HepG2 (cell line): Measurements from ENCODE around the gene PLG. TPM values are rescaled to one million over a fixed set of nuclear protein-coding genes. Genes with fewer than 3 reads are reported as not detected.

ENCODE experiments used
- ELF1 ChIP-seq: sonication (generic); formaldehyde crosslinking; IDR thresholded peaks from 2 replicates; pipeline ENCODE4 v1.4.0; 2020; ENCODE audit warnings: missing genetic modification reagents
- ESRRA ChIP-seq: sonication (generic); formaldehyde crosslinking; IDR thresholded peaks from 2 replicates; pipeline ENCODE4 v1.5.1; 2020; ENCODE audit warnings: mild to moderate bottlenecking, low read depth, missing genetic modification reagents
- FOXJ3 ChIP-seq: sonication (generic); formaldehyde crosslinking; IDR thresholded peaks from 2 replicates; pipeline ENCODE4 v1.4.0; 2020; ENCODE audit warnings: missing genetic modification reagents, mild to moderate bottlenecking, borderline replicate concordance
- MIXL1 ChIP-seq: IDR thresholded peaks from 2 replicates; pipeline ENCODE4 v1.6.1; 2016
- NFIC ChIP-seq: IDR thresholded peaks from 2 replicates; pipeline ENCODE4 v1.6.1; 2012; ENCODE audit warnings: mild to moderate bottlenecking, low read length, inconsistent platforms
- NR2F2 ChIP-seq: IDR thresholded peaks from 2 replicates; pipeline ENCODE4 v1.6.1; 2012; ENCODE audit warnings: low read depth, inconsistent platforms, borderline replicate concordance
- NR2F6 ChIP-seq, 2 experiments: IDR thresholded peaks; 2 replicates each; pipeline ENCODE4 v1.6.1; 2016; ENCODE audit warnings: antibody characterized with exemption in 1 of 2, mild to moderate bottlenecking in 1 of 2
- SOX13 ChIP-seq, 3 experiments: fragments of 450-650 bp in 1 of 3; sonication (generic) in 1 of 3; formaldehyde crosslinking in 1 of 3; IDR thresholded peaks in 2 of 3; conservative IDR thresholded peaks in 1 of 3; 2 replicates each; pipeline versions ENCODE4 v1.5.0 to v1.6.1; 2016 to 2020; ENCODE audit warnings: antibody characterized with exemption in 1 of 3, mild to moderate bottlenecking in 1 of 3, missing compliant biosample characterization in 1 of 3, missing genetic modification reagents in 1 of 3, moderate library complexity in 1 of 3
- SOX5 ChIP-seq: IDR thresholded peaks from 2 replicates; pipeline ENCODE4 v1.6.1; 2016; ENCODE audit warnings: borderline replicate concordance
- SOX6 ChIP-seq, 2 experiments: fragments of 450-650 bp in 1 of 2; sonication (generic) in 1 of 2; formaldehyde crosslinking in 1 of 2; IDR thresholded peaks; 2 replicates each; pipeline versions ENCODE4 v1.4.0 to v1.6.1; 2017 to 2020; ENCODE audit warnings: antibody characterized with exemption in 1 of 2, mild to moderate bottlenecking in 1 of 2, missing genetic modification reagents in 1 of 2
- TEAD2 ChIP-seq: sonication (generic); formaldehyde crosslinking; IDR thresholded peaks from 2 replicates; pipeline ENCODE4 v1.9.0; 2021; ENCODE audit warnings: missing genetic modification reagents
- ZMYM3 ChIP-seq: sonication (generic); formaldehyde crosslinking; IDR thresholded peaks from 2 replicates; pipeline ENCODE4 v1.5.1; 2020; ENCODE audit warnings: mild to moderate bottlenecking, missing genetic modification reagents
- polyA plus RNA-seq, 8 experiments: library from polyadenylated mRNA; depleted of rRNA in 3 of 8; stranded (reverse) in 7 of 8; unstranded in 1 of 8; fragments of >200 nt; fragmentation: Illumina TruSeq in 4 of 8; extraction: Trizol in 4 of 8; gene quantifications; 2 replicates each; pipeline versions ENCODE4 v1.2.1 to v1.2.3, GENCODE V29; 2011 to 2016; ENCODE audit warnings: low read depth in 4 of 8, missing spikeins in 1 of 8, mixed read lengths in 1 of 8; ENCODE audit not compliant: insufficient read depth in 1 of 8
- total RNA-seq, 5 experiments: library from RNA; depleted of rRNA; stranded (reverse); fragments of >200 nt; fragmentation: Illumina TruSeq; extraction: Trizol; gene quantifications; 2 replicates each; pipeline ENCODE4 v1.2.3, GENCODE V29; 2016; ENCODE audit warnings: low read depth in 1 of 5
- TF ChIP-seq, protein P1 (sequence below): sonication (generic); formaldehyde crosslinking; IDR thresholded peaks from 2 replicates; pipeline ENCODE4 v1.4.0; 2020; ENCODE audit warnings: missing genetic modification reagents
- TF ChIP-seq, protein P2 (sequence below): sonication (generic); formaldehyde crosslinking; IDR thresholded peaks from 2 replicates; pipeline ENCODE4 v1.4.0; 2020; ENCODE audit warnings: missing genetic modification reagents
- TF ChIP-seq, protein P3 (sequence below), 2 experiments: sonication (generic) in 1 of 2; formaldehyde crosslinking in 1 of 2; IDR thresholded peaks; 2 replicates each; pipeline versions ENCODE4 v1.4.0 to v1.6.1; 2016 to 2020; ENCODE audit warnings: borderline replicate concordance in 1 of 2, low read depth in 1 of 2, mild to moderate bottlenecking in 1 of 2, missing genetic modification reagents in 1 of 2
- TF ChIP-seq, protein P4 (sequence below): sonication (generic); formaldehyde crosslinking; IDR thresholded peaks from 2 replicates; pipeline ENCODE4 v1.5.0; 2020; ENCODE audit warnings: mild to moderate bottlenecking, missing genetic modification reagents, borderline replicate concordance
- TF ChIP-seq, protein P5 (sequence below): sonication (generic); formaldehyde crosslinking; IDR thresholded peaks from 2 replicates; pipeline ENCODE4 v1.4.0; 2020; ENCODE audit warnings: missing genetic modification reagents, mild to moderate bottlenecking, borderline replicate concordance

The PLG gene
- total and polyA plus RNA-seq, 2 of the 13 experiments (the other 11 are each of a cell fraction or from before 2014, with no cell fraction given), result 1.7 to 10.7 TPM

DNA sequence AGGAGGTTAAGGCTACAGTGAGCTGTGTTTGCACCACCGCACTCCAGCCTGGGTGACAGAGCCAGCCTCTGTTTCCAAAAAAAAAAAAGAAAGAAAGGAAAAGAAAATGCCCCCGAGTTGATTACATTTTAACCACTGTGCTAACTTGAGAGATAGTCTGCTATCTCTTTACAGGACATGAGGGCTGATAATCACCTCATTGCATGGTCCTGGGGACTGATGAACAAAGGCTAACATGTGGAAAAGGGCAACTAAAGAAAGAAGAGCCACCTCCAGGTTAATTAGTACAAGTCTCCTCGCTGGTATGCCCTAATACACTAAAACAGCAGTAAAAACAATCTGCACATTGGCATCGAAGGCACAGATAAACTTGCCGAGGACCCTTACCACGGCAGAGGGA is 4.2 kb upstream of the PLG start (continued):
- TF ChIP-seq, protein P1, sequence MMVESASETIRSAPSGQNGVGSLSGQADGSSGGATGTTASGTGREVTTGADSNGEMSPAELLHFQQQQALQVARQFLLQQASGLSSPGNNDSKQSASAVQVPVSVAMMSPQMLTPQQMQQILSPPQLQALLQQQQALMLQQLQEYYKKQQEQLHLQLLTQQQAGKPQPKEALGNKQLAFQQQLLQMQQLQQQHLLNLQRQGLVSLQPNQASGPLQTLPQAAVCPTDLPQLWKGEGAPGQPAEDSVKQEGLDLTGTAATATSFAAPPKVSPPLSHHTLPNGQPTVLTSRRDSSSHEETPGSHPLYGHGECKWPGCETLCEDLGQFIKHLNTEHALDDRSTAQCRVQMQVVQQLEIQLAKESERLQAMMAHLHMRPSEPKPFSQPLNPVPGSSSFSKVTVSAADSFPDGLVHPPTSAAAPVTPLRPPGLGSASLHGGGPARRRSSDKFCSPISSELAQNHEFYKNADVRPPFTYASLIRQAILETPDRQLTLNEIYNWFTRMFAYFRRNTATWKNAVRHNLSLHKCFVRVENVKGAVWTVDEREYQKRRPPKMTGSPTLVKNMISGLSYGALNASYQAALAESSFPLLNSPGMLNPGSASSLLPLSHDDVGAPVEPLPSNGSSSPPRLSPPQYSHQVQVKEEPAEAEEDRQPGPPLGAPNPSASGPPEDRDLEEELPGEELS (CRISPR knock-in tag), result peak; percentile 43; the same call in 1 of the 2 replicates
- TF ChIP-seq, protein P2, sequence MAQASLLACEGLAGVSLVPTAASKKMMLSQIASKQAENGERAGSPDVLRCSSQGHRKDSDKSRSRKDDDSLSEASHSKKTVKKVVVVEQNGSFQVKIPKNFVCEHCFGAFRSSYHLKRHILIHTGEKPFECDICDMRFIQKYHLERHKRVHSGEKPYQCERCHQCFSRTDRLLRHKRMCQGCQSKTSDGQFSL, result no peak
- TF ChIP-seq, protein P3, sequence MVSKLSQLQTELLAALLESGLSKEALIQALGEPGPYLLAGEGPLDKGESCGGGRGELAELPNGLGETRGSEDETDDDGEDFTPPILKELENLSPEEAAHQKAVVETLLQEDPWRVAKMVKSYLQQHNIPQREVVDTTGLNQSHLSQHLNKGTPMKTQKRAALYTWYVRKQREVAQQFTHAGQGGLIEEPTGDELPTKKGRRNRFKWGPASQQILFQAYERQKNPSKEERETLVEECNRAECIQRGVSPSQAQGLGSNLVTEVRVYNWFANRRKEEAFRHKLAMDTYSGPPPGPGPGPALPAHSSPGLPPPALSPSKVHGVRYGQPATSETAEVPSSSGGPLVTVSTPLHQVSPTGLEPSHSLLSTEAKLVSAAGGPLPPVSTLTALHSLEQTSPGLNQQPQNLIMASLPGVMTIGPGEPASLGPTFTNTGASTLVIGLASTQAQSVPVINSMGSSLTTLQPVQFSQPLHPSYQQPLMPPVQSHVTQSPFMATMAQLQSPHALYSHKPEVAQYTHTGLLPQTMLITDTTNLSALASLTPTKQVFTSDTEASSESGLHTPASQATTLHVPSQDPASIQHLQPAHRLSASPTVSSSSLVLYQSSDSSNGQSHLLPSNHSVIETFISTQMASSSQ (IDR thresholded peaks at IDR 0.05; ENCODE audit: low read depth), result peak; percentile 81
- TF ChIP-seq, protein P3 (CRISPR knock-in tag; IDR thresholded peaks at IDR 0.05; ENCODE audit: borderline replicate concordance), result no peak
- TF ChIP-seq FOXJ3 (CRISPR knock-in tag) (no peak), SOX13 (IDR thresholded peaks at IDR 0.05) (no peak), SOX13 (CRISPR knock-in tag; conservative IDR thresholded peaks at IDR 0.05 in 1 of 2, IDR thresholded peaks at IDR 0.05 in 1 of 2) (peak in 1 of 2 experiments; percentile 57; a peak in 2 of 4 replicates), ELF1 (CRISPR knock-in tag) (no peak), SOX6 (IDR thresholded peaks at IDR 0.05) (no peak), SOX6 (CRISPR knock-in tag; IDR thresholded peaks at IDR 0.05) (peak; percentile 83), NR2F6 (IDR thresholded peaks at IDR 0.05) (0 out of 2 replicates have a peak, but pooled peaks have one; percentile 27), NR2F6 (CRISPR knock-in tag; IDR thresholded peaks at IDR 0.05) (no peak), TEAD2 (CRISPR knock-in tag) (no peak), SOX5 (CRISPR knock-in tag) (0 out of 2 replicates have a peak, but pooled peaks have one; percentile 37), NR2F2 (peak; percentile 75; the same call in 1 of the 2 replicates), ESRRA (no peak), ZMYM3 (CRISPR knock-in tag) (0 out of 2 replicates have a peak, but pooled peaks have one; percentile 5), MIXL1 (peak; percentile 92), NFIC (peak; percentile 30; the same call in 1 of the 2 replicates)
- TF ChIP-seq, protein P4, sequence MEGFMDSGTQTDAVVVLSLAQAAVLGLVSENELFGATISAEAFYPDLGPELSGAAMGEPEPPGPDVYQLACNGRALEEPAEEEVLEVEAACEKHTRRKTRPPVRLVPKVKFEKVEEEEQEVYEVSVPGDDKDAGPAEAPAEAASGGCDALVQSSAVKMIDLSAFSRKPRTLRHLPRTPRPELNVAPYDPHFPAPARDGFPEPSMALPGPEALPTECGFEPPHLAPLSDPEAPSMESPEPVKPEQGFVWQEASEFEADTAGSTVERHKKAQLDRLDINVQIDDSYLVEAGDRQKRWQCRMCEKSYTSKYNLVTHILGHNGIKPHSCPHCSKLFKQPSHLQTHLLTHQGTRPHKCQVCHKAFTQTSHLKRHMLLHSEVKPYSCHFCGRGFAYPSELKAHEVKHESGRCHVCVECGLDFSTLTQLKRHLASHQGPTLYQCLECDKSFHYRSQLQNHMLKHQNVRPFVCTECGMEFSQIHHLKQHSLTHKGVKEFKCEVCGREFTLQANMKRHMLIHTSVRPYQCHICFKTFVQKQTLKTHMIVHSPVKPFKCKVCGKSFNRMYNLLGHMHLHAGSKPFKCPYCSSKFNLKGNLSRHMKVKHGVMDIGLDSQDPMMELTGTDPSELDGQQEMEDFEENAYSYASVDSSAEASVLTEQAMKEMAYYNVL, result peak; percentile 80; the same call in 1 of the 2 replicates
- TF ChIP-seq, protein P5, sequence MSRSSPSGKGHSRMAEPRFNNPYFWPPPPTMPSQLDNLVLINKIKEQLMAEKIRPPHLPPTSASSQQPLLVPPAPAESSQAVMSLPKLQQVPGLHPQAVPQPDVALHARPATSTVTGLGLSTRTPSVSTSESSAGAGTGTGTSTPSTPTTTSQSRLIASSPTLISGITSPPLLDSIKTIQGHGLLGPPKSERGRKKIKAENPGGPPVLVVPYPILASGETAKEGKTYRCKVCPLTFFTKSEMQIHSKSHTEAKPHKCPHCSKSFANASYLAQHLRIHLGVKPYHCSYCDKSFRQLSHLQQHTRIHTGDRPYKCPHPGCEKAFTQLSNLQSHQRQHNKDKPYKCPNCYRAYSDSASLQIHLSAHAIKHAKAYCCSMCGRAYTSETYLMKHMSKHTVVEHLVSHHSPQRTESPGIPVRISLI (CRISPR knock-in tag), result peak; percentile 75; the same call in 1 of the 2 replicates
